HL-60/S4 treated with phorbol 12-myristate 13-acetate at 8.2 ng/mL for 4 days and 3 days (cell line): ENCODE measurements around the gene B4GALT5.
"Not testable (repeated sequence)": the region's sequence is repeated elsewhere in the genome, so short reads cannot be mapped to it uniquely, and the experiment has no call there.

ENCODE experiments used
- in situ Hi-C: fragments of 300-500 bp; cut with MboI; formaldehyde crosslinking; loops from 2 replicates; pipeline ENCODE4 v1.15.0; 2022; ENCODE audit warnings: low sequenced_read_pairs

The B4GALT5 gene

GRCh38 chr20:49681850-49682216 is 31.8 kb downstream of the B4GALT5 start:
- in situ Hi-C loops, result no loop called here

- in situ Hi-C loops, result no loop called here
These were observed 33.2 kb downstream of the B4GALT5 start for GRCh38 chr20:49680484-49680883.

GRCh38 chr20:49679634-49680033 is 34.0 kb downstream of the B4GALT5 start:
- in situ Hi-C loops, result no loop called here

- in situ Hi-C loops, result no loop called here
These were observed 35.6 kb downstream of the B4GALT5 start for GRCh38 chr20:49677777-49678758.

GRCh38 chr20:49676581-49677291 is 36.9 kb downstream of the B4GALT5 start:
- in situ Hi-C loops, result no loop called here

- in situ Hi-C loops, result no loop called here
These were observed 38.1 kb downstream of the B4GALT5 start for GRCh38 chr20:49675368-49676151.

- in situ Hi-C loops, result no loop called here
These were observed 39.0 kb downstream of the B4GALT5 start for GRCh38 chr20:49674383-49675352.

GRCh38 chr20:49672096-49672664 is 41.5 kb downstream of the B4GALT5 start:
- in situ Hi-C loops, result no loop called here

- in situ Hi-C loops, result no loop called here
These were observed 42.2 kb downstream of the B4GALT5 start for GRCh38 chr20:49671433-49671832.

GRCh38 chr20:49669601-49670189 is 44.0 kb downstream of the B4GALT5 start:
- in situ Hi-C loops, result no loop called here

GRCh38 chr20:49668878-49669195 is 44.8 kb downstream of the B4GALT5 start:
- in situ Hi-C loops, result not testable (repeated sequence)

- in situ Hi-C loops, result no loop called here
These were observed 45.3 kb downstream of the B4GALT5 start for GRCh38 chr20:49668181-49668877.

GRCh38 chr20:49666911-49667310 is 46.8 kb downstream of the B4GALT5 start:
- in situ Hi-C loops, result no loop called here

GRCh38 chr20:49665796-49666195 is 47.9 kb downstream of the B4GALT5 start:
- in situ Hi-C loops, result no loop called here

- in situ Hi-C loops, result no loop called here
These were observed 48.9 kb downstream of the B4GALT5 start for GRCh38 chr20:49664612-49665313.

GRCh38 chr20:49663112-49663511 is 50.6 kb downstream of the B4GALT5 start:
- in situ Hi-C loops, result no loop called here

- in situ Hi-C loops, result no loop called here
These were observed 51.9 kb downstream of the B4GALT5 start for GRCh38 chr20:49661560-49662329.

- in situ Hi-C loops, result no loop called here
These were observed 52.8 kb downstream of the B4GALT5 start for GRCh38 chr20:49660912-49661311.
